KMS-11 (cell line): ENCODE results near the gene ARHGAP31.

ENCODE experiments used
- H2AFZ ChIP-seq: fragments of 200-600 bp; sonication (generic); 2 replicates; pipeline ENCODE4 v1.6.1; 2016; ENCODE audit warnings: antibody characterized with exemption, mixed run types, low read depth
- H3K27ac ChIP-seq: fragments of 200-600 bp; sonication (generic); 2 replicates; pipeline ENCODE4 v1.6.1; 2016; ENCODE audit warnings: mild to moderate bottlenecking, mixed run types
- H3K27me3 ChIP-seq: fragments of 200-600 bp; sonication (generic); 2 replicates; pipeline ENCODE4 v1.6.1; 2017; ENCODE audit warnings: mild to moderate bottlenecking, low read depth, mixed run types, moderate library complexity; ENCODE audit not compliant: insufficient read depth
- H3K36me3 ChIP-seq: fragments of 200-600 bp; sonication (generic); 2 replicates; pipeline ENCODE4 v1.6.1; 2017; ENCODE audit warnings: mild to moderate bottlenecking, mixed run types; ENCODE audit not compliant: insufficient read depth
- H3K4me1 ChIP-seq: fragments of 200-600 bp; sonication (generic); 2 replicates; pipeline ENCODE4 v1.6.1; 2016; ENCODE audit warnings: mild to moderate bottlenecking, low read depth, mixed run types; ENCODE audit not compliant: poor library complexity, severe bottlenecking
- H3K4me2 ChIP-seq: fragments of 200-600 bp; sonication (generic); 2 replicates; pipeline ENCODE4 v1.7.0; 2016; ENCODE audit warnings: mild to moderate bottlenecking, mixed run types
- H3K4me3 ChIP-seq: fragments of 200-600 bp; sonication (generic); IDR thresholded peaks from 2 replicates; pipeline ENCODE4 v1.6.1; 2017; ENCODE audit warnings: low read depth, low read length, mixed read lengths; ENCODE audit not compliant: insufficient read depth
- H3K79me2 ChIP-seq: fragments of 200-600 bp; sonication (generic); 2 replicates; pipeline ENCODE4 v1.6.1; 2016; ENCODE audit warnings: low read depth, mixed run types; ENCODE audit not compliant: insufficient read depth
- H3K9ac ChIP-seq: fragments of 200-600 bp; sonication (generic); 2 replicates; pipeline ENCODE4 v1.6.1; 2016; ENCODE audit warnings: mild to moderate bottlenecking, mixed run types
- H4K20me1 ChIP-seq: fragments of 200-600 bp; sonication (generic); 2 replicates; pipeline ENCODE4 v1.6.1; 2016; ENCODE audit warnings: mild to moderate bottlenecking, mixed run types; ENCODE audit not compliant: insufficient read depth
- TF ChIP-seq, protein P1 (sequence below): fragments of 200-600 bp; sonication (generic); conservative IDR thresholded peaks from 2 replicates; pipeline ENCODE4 v1.6.1; 2017; ENCODE audit warnings: low read depth, mild to moderate bottlenecking, antibody characterized with exemption, low read length, moderate library complexity, mixed read lengths

The ARHGAP31 gene

DNA sequence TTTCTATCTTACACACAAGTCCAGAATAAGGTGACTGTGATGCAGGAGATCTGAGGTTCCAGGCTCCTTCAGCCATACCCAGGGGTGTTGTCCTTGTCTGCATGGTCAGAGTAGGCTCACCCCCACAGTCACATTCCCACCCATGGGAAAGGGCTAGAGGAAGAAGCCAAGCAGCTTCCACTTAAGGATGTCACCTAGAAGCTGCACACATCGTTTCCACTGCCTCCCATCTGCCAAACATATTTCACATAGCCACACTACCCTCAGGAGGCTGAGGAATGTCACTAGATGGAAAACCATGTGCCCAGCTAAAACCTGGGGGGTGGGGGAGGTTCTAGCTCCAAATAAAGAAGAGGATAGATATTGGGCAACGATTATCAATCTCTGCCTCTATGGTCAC is 111.1 kb downstream of the ARHGAP31 start:
- no peak overlapping the region for H3K4me3 ChIP-seq
- no peak overlapping the region for H2AFZ ChIP-seq
- no peak overlapping the region for H3K9ac ChIP-seq
- TF ChIP-seq, protein P1, sequence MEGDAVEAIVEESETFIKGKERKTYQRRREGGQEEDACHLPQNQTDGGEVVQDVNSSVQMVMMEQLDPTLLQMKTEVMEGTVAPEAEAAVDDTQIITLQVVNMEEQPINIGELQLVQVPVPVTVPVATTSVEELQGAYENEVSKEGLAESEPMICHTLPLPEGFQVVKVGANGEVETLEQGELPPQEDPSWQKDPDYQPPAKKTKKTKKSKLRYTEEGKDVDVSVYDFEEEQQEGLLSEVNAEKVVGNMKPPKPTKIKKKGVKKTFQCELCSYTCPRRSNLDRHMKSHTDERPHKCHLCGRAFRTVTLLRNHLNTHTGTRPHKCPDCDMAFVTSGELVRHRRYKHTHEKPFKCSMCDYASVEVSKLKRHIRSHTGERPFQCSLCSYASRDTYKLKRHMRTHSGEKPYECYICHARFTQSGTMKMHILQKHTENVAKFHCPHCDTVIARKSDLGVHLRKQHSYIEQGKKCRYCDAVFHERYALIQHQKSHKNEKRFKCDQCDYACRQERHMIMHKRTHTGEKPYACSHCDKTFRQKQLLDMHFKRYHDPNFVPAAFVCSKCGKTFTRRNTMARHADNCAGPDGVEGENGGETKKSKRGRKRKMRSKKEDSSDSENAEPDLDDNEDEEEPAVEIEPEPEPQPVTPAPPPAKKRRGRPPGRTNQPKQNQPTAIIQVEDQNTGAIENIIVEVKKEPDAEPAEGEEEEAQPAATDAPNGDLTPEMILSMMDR: no peak
- H3K27ac ChIP-seq: no peak overlapping the region
- no peaks in the 10 kb centered on the region for H3K27me3 ChIP-seq
- H3K4me1 ChIP-seq: no peaks in the 10 kb centered on the region
- no peak overlapping the region for H3K4me2 ChIP-seq
- H4K20me1 ChIP-seq: no peaks in the 10 kb centered on the region
- H3K36me3 ChIP-seq: no peaks in the 10 kb centered on the region
- no peaks in the 10 kb centered on the region for H3K79me2 ChIP-seq

DNA sequence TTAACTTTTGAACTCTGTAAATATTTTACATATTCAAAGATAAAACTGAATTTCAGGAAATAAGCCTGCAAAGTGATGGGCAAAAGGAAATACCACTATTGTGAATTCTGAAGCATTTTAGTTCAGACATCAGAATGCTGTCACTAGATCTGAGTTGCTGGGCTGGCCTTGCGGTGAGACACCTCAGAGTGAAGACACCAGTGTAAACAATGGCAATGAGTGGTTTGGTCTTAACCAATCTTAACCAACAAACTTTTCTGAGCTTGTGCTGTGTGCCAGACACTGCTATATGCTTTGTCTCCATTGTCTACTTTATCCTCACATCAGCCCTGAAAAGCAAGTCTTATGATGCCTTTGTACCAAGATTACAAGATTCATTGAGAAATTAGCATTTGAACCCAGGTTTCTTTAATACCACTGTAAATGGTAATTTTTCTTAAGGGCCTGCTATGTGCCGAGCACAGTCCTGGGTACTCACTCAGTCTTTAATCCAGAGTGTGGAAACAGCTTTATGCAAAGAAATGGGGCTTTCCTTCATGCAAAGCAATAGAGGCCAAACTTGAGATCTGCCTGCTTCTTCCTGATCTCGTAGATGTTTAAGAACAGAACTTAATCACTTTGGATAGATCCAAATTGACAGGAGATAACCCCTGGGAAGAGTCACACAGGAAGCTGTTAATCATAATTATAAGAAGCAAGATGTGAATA is 114.2 kb downstream of the ARHGAP31 start:
- no peak overlapping the region for H3K9ac ChIP-seq
- no peak overlapping the region for H3K4me2 ChIP-seq
- H3K27ac ChIP-seq: no peak overlapping the region
- H3K27me3 ChIP-seq: no peaks in the 10 kb centered on the region
- TF ChIP-seq, protein P1: no peak
- H2AFZ ChIP-seq: no peak overlapping the region
- no peaks in the 10 kb centered on the region for H3K36me3 ChIP-seq
- H4K20me1 ChIP-seq: no peaks in the 10 kb centered on the region
- no peaks in the 10 kb centered on the region for H3K4me1 ChIP-seq
- no peaks in the 10 kb centered on the region for H3K79me2 ChIP-seq
- no peak overlapping the region for H3K4me3 ChIP-seq

DNA sequence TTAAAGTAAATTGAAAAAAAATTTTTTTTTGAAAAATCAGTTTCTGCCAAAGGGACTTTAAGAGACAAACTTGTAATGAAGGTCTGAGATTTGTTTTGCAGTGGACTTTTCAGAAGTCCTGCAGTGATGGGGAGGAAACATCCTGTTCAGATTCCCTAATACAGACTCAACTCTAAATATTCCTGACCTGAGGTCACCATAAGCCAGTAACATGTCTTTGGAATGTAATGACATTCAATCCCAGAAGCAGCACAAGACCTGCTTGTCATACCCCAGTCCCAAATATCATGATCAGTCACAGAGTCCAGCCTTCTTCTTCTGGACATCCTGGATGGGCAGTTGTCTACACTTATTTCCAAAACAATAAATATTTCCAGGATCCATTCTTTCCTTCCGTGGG is 115.7 kb downstream of the ARHGAP31 start:
- H3K4me3 ChIP-seq: no peak overlapping the region
- no peak overlapping the region for H3K4me2 ChIP-seq
- no peak overlapping the region for H2AFZ ChIP-seq
- H3K4me1 ChIP-seq: no peaks in the 10 kb centered on the region
- no peak overlapping the region for H3K27ac ChIP-seq
- no peaks in the 10 kb centered on the region for H3K79me2 ChIP-seq
- no peaks in the 10 kb centered on the region for H3K36me3 ChIP-seq
- H3K27me3 ChIP-seq: no peaks in the 10 kb centered on the region
- no peaks in the 10 kb centered on the region for H4K20me1 ChIP-seq
- TF ChIP-seq, protein P1: no peak
- no peak overlapping the region for H3K9ac ChIP-seq

DNA sequence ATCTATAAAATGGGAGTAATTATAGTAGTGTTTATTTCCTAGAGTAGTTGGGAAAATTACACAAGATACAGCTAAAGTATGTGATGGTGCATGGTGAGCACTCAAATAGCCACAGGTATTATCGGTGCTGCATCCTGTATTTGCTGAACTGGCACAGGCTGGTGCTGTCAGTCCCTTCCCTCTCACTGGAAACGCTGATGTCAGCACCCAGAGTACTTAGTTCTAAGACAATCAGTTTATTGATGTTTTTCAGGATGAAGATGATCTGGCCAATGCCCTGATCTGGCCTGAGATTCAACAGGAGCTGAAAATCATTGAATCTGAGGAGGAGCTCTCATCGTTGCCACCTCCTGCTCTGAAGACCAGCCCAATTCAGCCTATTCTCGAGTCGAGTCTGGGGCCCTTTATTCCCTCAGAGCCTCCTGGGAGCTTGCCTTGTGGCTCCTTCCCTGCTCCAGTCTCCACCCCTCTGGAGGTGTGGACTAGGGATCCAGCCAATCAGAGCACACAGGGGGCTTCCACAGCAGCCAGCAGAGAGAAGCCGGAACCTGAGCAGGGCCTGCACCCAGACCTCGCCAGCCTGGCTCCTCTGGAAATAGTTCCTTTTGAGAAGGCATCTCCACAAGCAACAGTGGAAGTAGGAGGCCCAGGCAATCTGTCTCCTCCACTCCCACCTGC is 119.6 kb downstream of the ARHGAP31 start:
- TF ChIP-seq, protein P1: no peak
- Histone ChIP-seq H3K4me2 (no peak overlapping the region), H3K9ac (no peak overlapping the region), H3K27me3 (no peaks in the 10 kb centered on the region), H3K4me3 (no peak overlapping the region), H4K20me1 (no peaks in the 10 kb centered on the region), H3K36me3 (no peaks in the 10 kb centered on the region), H2AFZ (no peak overlapping the region), H3K79me2 (no peaks in the 10 kb centered on the region), H3K27ac (no peak overlapping the region), H3K4me1 (no peaks in the 10 kb centered on the region)
